GM12878 (cell line): ENCODE results near the gene ATP2C2. TPM values are rescaled to one million over a fixed set of nuclear protein-coding genes. Genes with fewer than 3 reads are reported as not detected.

Experiments used
- ATAC-seq: fragments of 200-7000 bp; cut with Tn5 transposase; 3 replicates; pipeline ENCODE4 v1.9.1; 2020; ENCODE audit warnings: mild to moderate bottlenecking, moderate library complexity
- BruUV-seq: library from RNA; stranded (reverse); fragments of 400-500 nt; replicated peaks from 2 replicates; lab custom pipeline; 2021; lab: Mats Ljungman, UMichigan
- CTCF ChIA-PET: fragments of 300-600 bp; sonication (Branson Sonifier 250); formaldehyde crosslinking; extraction: SDS; loops from one replicate; lab custom pipeline; 2021; ENCODE audit warnings: inconsistent platforms; lab: Yijun Ruan, JAX
- POLR2A ChIA-PET: fragments of 350-600 bp; formaldehyde crosslinking; extraction: SDS; loops from one replicate; lab custom pipeline; 2021; ENCODE audit warnings: inconsistent platforms; lab: Charles Lee
- RAD21 ChIA-PET: fragments of 300-600 bp; sonication (Branson Sonifier 250); formaldehyde crosslinking; loops from one replicate; lab custom pipeline; 2023; ENCODE audit warnings: antibody characterized with exemption; ENCODE audit not compliant: unreplicated experiment; lab: Charles Lee
- SMC1A ChIA-PET: fragments of 300-600 bp; sonication (Branson Sonifier 250); formaldehyde crosslinking; loops from one replicate; lab custom pipeline; 2023; ENCODE audit not compliant: unreplicated experiment, uncharacterized antibody; lab: Charles Lee
- DNase-seq: peaks from one replicate; pipeline ENCODE4 v3.0.0-alpha.2; 2011; ENCODE audit warnings: low read depth, low spot score
- FAIRE-seq: peaks from 3 replicates; lab custom pipeline; 2011; peaks lifted over from hg19 to GRCh38; lab: Jason Lieb, UNC
- H2AFZ ChIP-seq: 2 replicates; pipeline ENCODE4 v1.6.0; 2011; ENCODE audit warnings: low read depth, low read length, control low read depth; ENCODE audit not compliant: control insufficient read depth
- H3K27ac ChIP-seq: 2 replicates; pipeline ENCODE4 v1.5.1; 2011; ENCODE audit warnings: control low read depth; ENCODE audit not compliant: control insufficient read depth, insufficient read depth
- H3K27me3 ChIP-seq, 2 experiments: replicated peaks in 1 of 2; 2 replicates each; pipeline versions ENCODE4 v1.6.0 to v1.6.1; 2011; ENCODE audit warnings: low read length in 1 of 2; ENCODE audit not compliant: control insufficient read depth in 2 of 2, insufficient read depth in 2 of 2
- H3K36me3 ChIP-seq, 2 experiments: 2 replicates each; pipeline ENCODE4 v1.5.1; 2011; ENCODE audit warnings: low read length in 1 of 2; ENCODE audit not compliant: control insufficient read depth in 2 of 2, insufficient read depth in 2 of 2
- H3K4me1 ChIP-seq: 2 replicates; pipeline ENCODE4 v1.6.1; 2011; ENCODE audit warnings: mild to moderate bottlenecking, low read length, moderate library complexity, mixed read lengths; ENCODE audit not compliant: control insufficient read depth, insufficient read depth
- H3K4me2 ChIP-seq: 2 replicates; pipeline ENCODE4 v1.6.0; 2011; ENCODE audit warnings: control low read depth; ENCODE audit not compliant: control insufficient read depth, insufficient read depth
- H3K4me3 ChIP-seq: fragments of 200-600 bp; sonication (generic); 2 replicates; pipeline ENCODE4 v1.5.1; 2016
- H3K79me2 ChIP-seq: 2 replicates; pipeline ENCODE4 v1.6.0; 2011; ENCODE audit warnings: low read length; ENCODE audit not compliant: control insufficient read depth, insufficient read depth
- H3K9ac ChIP-seq: 2 replicates; pipeline ENCODE4 v1.8.0; 2011; ENCODE audit warnings: low read length, control low read depth, mixed read lengths; ENCODE audit not compliant: control insufficient read depth, insufficient read depth
- H3K9me3 ChIP-seq: replicated peaks from 3 replicates; pipeline ENCODE4 v1.5.1; 2011; ENCODE audit warnings: mild to moderate bottlenecking, low read length; ENCODE audit not compliant: control insufficient read depth, insufficient read depth
- H4K20me1 ChIP-seq: 2 replicates; pipeline ENCODE4 v1.6.0; 2011; ENCODE audit not compliant: control insufficient read depth, insufficient read depth
- E2F4 ChIP-seq: IDR thresholded peaks from 2 replicates; pipeline ENCODE4 v1.6.1; 2012; ENCODE audit warnings: low read depth, low read length, improper control_type of control experiment
- FOXK2 ChIP-seq: fragments of 450-650 bp; IDR thresholded peaks from 2 replicates; pipeline ENCODE4 v1.6.1; 2017; ENCODE audit warnings: mild to moderate bottlenecking, moderate library complexity
- IRF4 ChIP-seq: IDR thresholded peaks from 2 replicates; pipeline ENCODE4 v1.6.1; 2011; ENCODE audit warnings: low read depth, low read length
- MLLT1 ChIP-seq: fragments of 450-650 bp; IDR thresholded peaks from 2 replicates; pipeline ENCODE4 v1.6.1; 2016; ENCODE audit warnings: mild to moderate bottlenecking
- NFYA ChIP-seq: IDR thresholded peaks from 2 replicates; pipeline ENCODE4 v1.6.1; 2011; ENCODE audit warnings: low read depth, mild to moderate bottlenecking, low read length, improper control_type of control experiment, borderline replicate concordance
- SREBF2 ChIP-seq: IDR thresholded peaks from 2 replicates; pipeline ENCODE4 v1.6.1; 2012; ENCODE audit warnings: mild to moderate bottlenecking, low read length
- STAT3 ChIP-seq: IDR thresholded peaks from 2 replicates; pipeline ENCODE4 v1.6.1; 2011; ENCODE audit warnings: low read depth, low read length, improper control_type of control experiment
- SUPT20H ChIP-seq: IDR thresholded peaks from 2 replicates; pipeline ENCODE4 v1.6.1; 2011; ENCODE audit warnings: low read depth, mild to moderate bottlenecking, low read length, moderate library complexity, borderline replicate concordance; ENCODE audit not compliant: control insufficient read depth
- ZBTB33 ChIP-seq: fragments of 450-650 bp; IDR thresholded peaks from 2 replicates; pipeline ENCODE4 v1.6.1; 2017; ENCODE audit warnings: mild to moderate bottlenecking
- ZNF384 ChIP-seq: IDR thresholded peaks from 2 replicates; pipeline ENCODE4 v1.6.1; 2012; ENCODE audit warnings: low read depth, mild to moderate bottlenecking, low read length, improper control_type of control experiment, borderline replicate concordance
- ZZZ3 ChIP-seq: IDR thresholded peaks from 2 replicates; pipeline ENCODE4 v1.6.1; 2011; ENCODE audit warnings: low read depth; ENCODE audit not compliant: control insufficient read depth, insufficient read length
- WGBS: methylation state at CpG from one replicate; pipeline ENCODE4 v1.1.6; 2016; ENCODE audit warnings: low lambda C conversion rate; ENCODE audit not compliant: insufficient replicate concordance, insufficient coverage; ENCODE audit errors: missing lambda C conversion rate; 5-methylcytosine and 5-hydroxymethylcytosine counted together
- in situ Hi-C: fragments of 300-500 bp; cut with MboI; formaldehyde crosslinking; loops from 9 replicates; pipeline ENCODE4 v1.14.3; 2018; ENCODE audit warnings: mixed read lengths
- intact Hi-C: fragments of 100-400 bp; cut with micrococcal nuclease; formaldehyde crosslinking; loops from one replicate; pipeline ENCODE4 v1.14.2; 2022; ENCODE audit not compliant: unreplicated experiment
- polyA plus RNA-seq, 11 experiments: library from polyadenylated mRNA; depleted of rRNA in 4 of 11; unstranded in 6 of 11; stranded (reverse) in 5 of 11; fragments of >200 nt; fragmentation: Nextera tagmentation in 4 of 11; fragmentation: Illumina TruSeq in 1 of 11; extraction: Ambion mirVana in 4 of 11; extraction: Trizol in 1 of 11; gene quantifications; 1 replicate in 1 of 11; 2 replicates in 10 of 11; pipeline versions ENCODE4 v1.2.1 to v1.2.3, GENCODE V29; 2011 to 2016; ENCODE audit warnings: inconsistent platforms in 2 of 11, missing spikeins in 2 of 11, low read depth in 1 of 11
- total RNA-seq, 4 experiments: library from RNA; depleted of rRNA in 3 of 4; stranded (reverse); fragments of >200 nt in 3 of 4; fragmentation: Illumina TruSeq in 1 of 4; extraction: Trizol in 1 of 4; gene quantifications; 2 replicates each; pipeline versions ENCODE4 v1.2.1 to v1.2.3, GENCODE V29; 2013 to 2021

Gene ATP2C2
- total and polyA plus RNA-seq, 10 of the 15 experiments (the other 5 are each of a cell fraction or from before 2014, with no cell fraction given), result 0.05 to 0.19 TPM; not detected in 8

DNA sequence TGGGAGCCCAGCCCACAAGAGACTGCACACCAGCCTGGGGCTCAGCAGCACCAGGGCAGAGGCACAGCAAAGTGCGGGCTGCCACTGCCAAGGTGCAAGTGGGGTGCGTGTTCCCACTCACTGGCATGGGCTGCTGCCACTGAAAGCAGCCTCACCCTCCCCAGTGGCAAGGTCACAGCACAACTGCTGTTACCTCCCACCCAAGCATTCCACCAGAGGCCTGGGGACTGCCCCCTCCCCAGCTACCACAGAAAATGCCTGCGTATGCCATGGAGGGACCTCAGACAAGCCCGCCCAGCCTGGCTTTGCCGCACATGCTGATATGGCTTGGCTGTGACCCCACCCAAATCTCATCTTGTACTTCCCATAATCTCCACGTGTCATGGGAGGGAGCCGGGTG, 103.0 kb downstream of the ATP2C2 start:
- FAIRE-seq (no peak), DNase-seq (no peak), ATAC-seq (no peak)
- ChIA-PET CTCF (no interaction called here), SMC1A (no interaction called here), POLR2A (no interaction called here), RAD21 (no interaction called here)
- Histone ChIP-seq H3K36me3 (no peaks in the 10 kb centered on the region), H4K20me1 (no peaks in the 10 kb centered on the region), H3K4me2 (no peak overlapping the region), H2AFZ (no peak overlapping the region), H3K4me3 (no peak overlapping the region), H3K79me2 (no peaks in the 10 kb centered on the region), H3K4me1 (no peaks in the 10 kb centered on the region), H3K9ac (no peak overlapping the region), H3K9me3 (peaks cover 5% of the 10 kb centered on the region; the same call in 1 of the 3 replicates), H3K27ac (no peak overlapping the region), H3K27me3 (no peaks in the 10 kb centered on the region)
- intact Hi-C loops, result no loop called here
- in situ Hi-C loops, result no loop called here
- 90% methylated on average over 7 of the region's 7 CpGs for WGBS
- TF ChIP-seq STAT3 (no peak), SUPT20H (no peak), MLLT1 (no peak), E2F4 (no peak), ZNF384 (no peak), ZZZ3 (no peak), IRF4 (no peak), SREBF2 (no peak), FOXK2 (no peak), NFYA (no peak), ZBTB33 (no peak)
- BruUV-seq, result no TSS peak
